Upper lobe of left lung (tissue), 4 donors: ENCODE measurements around the gene KLHL24.

Experiments
- POLR2A ChIP-seq, 4 donors: fragments of 450-650 bp; IDR thresholded peaks; one replicate each; pipeline ENCODE4 v1.5.1; 2016 to 2017; ENCODE audit warnings: antibody characterized with exemption in 4 of 4, mild to moderate bottlenecking in 2 of 4
- POLR2AphosphoS5 ChIP-seq, 2 donors: sonication (generic); formaldehyde crosslinking; IDR thresholded peaks; one replicate each; pipeline ENCODE4 v1.5.1; 2017; ENCODE audit warnings: antibody characterized with exemption in 2 of 2

GRCh38 chr3:183662099-183662498 lies 26.7 kb downstream of the KLHL24 start:
- TF ChIP-seq POLR2AphosphoS5 (IDR thresholded peaks at IDR 0.05) = no peak
- no peak for TF ChIP-seq POLR2A (IDR thresholded peaks at IDR 0.05)
